NCI-H524 treated with DMSO at 0.1 percent for 48 hours (cell line): ENCODE data around the gene FARSA.
"Not testable (repeated sequence)": the region's sequence is repeated elsewhere in the genome, so short reads cannot be mapped to it uniquely, and the experiment has no call there.

Experiments
- DNase-seq: peaks from one replicate; lab custom pipeline; 2025; lab: John Stamatoyannopoulos, UW

FARSA gene

DNA sequence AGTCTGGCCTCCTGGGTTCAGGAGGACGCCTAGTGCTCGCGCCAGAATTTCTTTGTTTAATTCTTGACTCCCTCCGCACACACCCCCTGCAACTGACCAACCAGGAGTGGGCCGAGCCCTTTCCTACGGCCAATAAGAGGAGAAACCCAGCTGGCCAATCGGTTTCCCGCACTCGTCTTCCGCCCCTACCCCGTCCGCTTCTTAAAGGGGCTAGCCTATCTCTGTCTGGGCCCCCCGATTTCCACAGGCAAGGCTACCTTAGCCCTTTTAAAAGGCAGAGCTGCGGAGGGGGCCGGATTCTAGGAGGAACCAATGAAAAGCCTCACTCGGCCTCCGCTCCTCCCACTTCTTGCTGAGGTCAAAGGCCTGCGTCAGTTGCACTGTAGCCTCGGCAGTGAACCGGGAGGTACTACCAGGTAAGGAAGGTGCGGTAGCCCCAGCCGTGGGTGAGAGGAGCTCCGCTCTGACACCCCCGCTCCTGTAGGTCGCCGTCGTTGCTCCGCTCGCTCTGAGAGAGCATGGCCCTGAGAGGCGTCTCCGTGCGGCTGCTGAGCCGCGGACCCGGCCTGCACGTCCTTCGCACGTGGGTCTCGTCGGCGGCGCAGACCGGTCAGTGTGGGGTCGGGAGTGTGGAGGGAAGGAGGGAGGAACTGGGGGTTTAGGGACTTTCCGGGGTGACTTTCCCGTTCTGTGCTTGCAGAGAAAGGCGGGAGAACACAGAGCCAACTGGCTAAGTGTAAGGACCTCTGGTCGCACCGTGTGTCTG is 42.5 kb downstream of the FARSA start, which contains the start of gene GCDH:
Gene GCDH, plus strand, starts transcription at position 374 of the 766 bp plus-strand sequence. Its CDS starts 145 bp downstream, at position 519.
- DNase-seq: peak; percentile 99

DNA sequence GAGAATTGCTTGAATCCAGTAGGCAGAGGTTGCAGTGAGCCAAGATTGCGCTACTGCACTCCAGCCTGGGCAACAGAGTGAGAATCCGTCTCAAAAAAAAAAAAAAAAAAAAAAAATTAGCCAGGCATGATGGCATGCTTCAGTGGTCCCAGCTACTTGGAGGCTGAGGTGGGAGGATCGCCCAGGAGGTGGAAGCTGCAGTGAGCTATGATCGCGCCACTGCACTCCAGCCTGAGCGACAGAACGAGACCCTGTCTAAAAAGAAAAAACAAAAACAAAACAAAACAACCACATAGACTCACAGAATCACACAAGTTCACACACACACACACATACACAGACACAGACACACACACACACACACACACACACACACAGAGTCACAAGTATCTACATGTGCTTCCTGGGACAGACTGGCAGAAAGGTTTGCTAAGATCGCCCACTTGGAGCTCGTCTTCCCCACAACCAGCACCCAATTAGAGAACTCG is 43.2 kb downstream of the FARSA start:
- not testable (repeated sequence) for DNase-seq

DNA sequence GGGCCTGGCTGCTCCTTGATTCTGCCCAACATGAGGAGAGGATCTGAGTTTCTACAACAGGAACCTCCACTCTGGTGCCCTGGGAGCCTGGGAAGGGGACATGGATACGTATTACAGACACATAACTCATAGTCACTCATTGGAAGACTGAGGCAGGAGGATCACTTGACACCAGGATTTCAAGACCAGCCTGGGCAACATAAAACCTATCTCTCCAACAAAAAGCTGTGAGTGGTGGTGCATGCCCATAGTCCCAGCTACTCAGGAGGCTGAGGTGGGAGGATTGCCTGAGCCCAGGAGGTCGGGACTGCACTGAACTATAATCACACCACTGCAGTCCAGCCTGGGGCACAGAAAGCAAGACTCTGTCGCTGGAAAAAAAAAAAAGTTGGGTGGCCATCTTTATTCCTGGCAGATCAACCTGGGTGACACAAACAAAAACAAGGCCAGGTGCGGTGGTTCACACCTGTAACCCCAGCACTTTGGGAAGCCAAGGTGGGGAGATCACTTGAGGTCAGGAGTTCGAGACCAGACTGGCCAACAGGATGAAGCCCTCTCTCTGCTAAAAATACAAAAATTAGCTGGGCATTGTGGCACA is 45.4 kb downstream of the FARSA start:
- no peak for DNase-seq

DNA sequence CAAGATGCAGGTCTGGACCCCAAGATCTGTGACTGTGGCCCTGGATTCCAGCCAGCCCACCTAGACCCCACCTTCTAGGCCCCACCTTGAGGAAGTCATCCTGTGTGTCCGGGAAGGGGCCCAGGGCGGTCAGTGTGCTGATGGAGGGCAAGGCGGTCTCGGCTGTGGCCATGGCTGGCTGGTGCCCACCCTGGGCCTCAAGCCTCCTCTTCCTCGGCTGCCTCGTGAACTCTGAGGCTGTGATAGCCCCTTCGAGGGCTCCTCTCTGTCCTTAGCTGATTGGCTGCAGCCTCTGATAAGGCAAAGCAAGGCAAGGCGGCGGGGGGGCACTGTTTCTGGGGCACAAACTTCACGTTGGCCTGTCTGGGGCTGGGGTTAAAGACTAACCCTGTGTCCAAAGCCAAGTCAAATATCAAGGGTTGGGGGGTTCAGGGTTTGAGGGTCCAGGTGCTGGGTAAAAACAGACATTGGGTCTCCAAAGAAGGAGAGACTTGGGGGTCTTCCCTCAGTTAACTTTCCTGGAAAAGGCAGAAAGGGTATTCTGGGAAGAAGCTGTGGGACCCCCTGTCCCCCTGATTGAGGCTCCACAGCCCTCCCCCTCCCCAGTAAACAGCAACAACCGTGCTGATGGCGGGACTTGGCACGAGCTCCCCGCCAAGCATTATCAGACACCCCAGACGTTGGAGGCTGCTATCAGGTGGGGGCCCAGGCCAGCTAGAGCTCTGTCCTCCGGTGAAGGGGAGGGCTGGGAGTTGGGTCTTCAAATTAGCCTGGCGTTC is 46.4 kb downstream of the FARSA start, which contains the start of gene KLF1:
Gene KLF1, minus strand, starts transcription at position 233 of the 779 bp plus-strand sequence. Its CDS starts 61 bp downstream, at position 172.
- no peak for DNase-seq

DNA sequence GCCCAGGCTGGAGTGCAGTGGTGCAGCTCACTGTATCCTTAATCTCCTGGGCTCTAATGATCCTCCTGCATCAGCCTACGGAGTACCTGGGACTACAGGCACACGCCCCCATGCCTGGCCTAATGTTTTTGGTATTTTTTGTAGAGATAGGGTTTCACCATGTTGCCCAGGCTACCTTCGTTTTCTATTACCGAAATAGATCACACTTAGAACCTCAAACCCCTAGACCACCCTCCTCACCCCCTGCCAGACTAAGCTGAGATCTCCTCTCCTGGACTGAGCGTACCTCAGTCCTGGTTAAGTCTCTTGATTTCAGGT is 46.9 kb downstream of the FARSA start:
- DNase-seq: no peak

DNA sequence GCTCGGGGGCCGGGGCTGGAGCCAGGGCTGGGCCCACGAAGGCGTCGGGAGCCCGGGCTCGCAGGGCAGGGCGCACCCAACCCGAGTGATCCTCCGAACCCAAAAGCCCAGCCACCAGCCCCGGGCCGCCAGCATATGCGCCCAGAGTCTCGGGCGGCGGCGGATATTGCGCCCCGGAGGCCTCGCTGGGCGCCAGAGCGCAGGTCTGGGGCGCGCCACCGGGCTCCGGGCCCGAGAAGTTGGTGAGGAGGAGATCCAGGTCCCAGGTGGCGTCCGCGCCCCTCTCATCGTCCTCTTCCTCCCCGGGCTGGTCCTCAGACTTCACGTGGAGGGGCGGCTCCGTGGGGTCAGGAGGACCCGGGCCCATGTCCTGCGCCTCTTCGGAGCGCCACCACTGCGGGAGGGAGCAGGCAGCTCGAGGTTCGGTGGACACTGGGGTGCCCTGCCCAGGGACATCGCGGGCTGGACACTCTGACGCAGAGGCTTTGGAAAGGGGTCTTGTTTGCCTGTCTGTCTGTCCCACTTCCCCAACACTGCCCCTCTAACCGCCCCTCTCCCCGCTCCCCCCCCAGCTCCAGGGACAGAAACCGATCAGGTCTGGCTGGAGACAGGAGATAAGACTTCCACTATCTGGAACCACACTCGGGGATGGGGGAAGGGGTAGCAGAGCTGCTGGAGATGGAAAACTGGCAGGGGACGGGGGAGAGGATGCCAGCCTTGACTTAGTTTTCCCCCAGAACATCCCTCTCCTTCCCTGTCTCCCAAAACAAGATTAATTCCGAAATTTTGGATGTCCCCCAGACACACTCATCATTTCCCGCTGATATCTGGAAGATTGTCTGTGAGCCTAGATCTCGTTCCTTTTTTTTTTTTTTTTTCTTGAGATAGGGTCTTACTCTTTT is 47.5 kb downstream of the FARSA start:
- DNase-seq: no peak

DNA sequence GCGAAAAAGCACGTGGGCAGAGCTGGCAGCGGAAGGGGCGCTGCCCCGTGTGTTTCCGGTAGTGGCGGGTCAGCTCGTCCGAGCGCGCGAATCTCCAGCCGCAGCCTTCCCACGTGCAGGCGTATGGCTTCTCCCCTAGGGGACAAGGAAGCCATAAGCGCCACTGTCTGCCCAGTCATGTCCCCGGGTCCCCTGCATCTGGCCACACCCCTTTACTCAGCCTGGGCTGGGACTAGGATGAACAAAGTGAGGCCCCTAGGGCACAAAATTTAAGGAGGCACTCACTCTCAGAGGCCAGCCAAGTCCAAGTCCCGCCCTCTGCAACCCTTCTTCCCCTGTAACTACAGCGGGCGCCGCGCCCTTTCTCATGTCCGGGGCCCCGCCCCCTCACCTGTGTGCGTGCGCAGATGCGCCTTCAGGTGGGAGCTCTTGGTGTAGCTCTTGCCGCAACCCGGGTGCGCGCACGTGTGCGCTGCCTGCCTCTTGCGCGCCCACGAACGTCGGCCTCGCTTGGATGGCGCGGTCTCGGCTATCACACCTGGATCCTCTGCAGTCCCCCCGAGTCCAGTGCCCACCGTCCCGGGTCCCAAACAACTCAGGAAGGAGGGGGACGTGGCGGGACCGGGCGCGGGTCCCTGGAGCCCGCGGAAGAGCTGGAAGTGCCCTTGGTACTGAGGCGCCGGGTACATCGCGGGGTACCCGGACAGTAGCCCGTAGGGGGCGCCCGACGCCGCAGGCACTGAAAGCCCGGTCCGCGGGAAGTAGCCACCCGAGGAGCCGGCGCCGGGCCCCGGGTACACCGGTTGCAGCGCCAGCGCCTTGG is 48.4 kb downstream of the FARSA start:
- DNase-seq: no peak

DNA sequence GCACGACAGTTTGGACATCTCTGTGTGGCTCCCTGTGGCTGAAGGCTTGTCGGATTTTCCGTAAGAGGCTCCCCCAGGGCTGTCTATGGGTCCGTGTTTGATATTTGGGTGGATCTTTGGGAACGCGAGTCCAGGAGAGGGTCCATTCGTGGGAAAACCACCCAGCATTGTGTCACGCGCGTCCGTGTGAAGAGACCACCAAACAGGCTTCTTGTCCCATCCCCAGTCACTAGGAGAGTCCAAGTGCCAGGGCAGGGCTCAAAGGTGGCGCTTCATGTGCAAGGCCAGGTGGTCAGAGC is 48.9 kb downstream of the FARSA start:
- DNase-seq: no peak

DNA sequence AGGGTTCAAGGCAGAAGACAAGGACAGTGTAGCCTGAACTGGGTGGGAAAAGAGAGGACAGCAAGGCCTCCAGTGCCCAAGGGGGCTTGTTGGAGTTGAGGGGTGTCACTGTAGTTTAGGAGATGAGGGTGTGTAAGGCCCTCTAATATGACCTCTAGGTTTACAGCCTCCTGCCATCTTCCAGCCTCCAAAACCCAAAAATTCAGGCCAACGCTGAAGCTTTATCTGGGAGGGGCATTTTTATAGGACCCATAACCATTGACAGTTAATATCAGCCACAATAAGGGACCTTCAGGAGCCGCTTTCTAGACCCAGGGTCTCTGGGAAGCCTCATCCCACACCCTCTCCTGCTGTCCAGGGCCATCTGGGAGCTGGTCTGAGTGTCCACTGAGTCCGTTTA is 49.3 kb downstream of the FARSA start:
- DNase-seq: no peak

DNA sequence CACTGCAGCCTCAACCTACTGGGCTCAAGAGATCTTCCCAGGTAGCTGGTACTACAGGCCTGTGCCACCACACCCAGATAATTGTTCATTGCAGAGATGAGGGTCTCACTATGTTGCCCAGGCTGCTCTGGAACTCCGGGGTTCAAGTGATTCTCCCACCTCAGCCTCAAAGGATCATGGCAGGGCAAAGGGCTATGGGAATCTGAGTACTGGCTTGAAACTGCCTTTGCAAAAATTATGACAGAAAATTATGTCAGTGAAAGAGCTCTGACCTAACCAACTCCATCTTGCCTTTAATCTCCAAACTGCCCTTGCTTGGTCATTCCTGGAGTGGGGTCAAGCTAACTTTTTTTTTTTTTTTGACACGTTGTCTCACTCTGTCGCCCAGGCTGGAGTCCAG is 50.9 kb downstream of the FARSA start:
- DNase-seq: no peak

DNA sequence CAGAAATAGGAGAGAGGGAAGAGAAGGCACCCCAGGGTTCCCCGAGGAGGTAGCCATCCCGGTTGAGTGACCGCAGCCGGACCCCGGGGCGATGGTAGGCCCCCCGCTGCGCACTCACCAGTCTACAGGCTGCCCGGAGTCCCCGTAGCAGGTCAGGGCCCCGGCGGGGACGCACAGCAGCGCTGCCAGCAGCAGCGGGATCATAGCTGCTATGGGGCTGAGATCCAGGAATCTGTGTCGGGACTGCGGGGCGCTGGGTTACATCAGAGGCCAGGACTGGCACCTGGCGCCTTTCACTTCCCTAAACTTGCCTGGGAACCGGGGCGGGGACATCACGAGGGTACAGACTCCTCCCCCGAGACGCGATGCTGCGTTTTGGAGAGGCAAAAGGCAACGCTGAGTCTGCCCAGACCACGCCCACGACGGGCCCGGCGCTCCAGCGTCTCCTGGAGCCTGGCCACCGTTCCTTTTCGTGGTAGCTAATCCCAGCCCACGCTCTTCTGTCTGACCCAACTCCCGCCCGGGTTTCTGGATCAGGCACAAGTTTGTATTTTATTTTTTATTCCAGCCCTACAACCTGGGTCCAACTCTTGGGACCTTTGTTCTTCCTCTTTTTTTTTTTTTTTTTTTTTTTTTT is 52.2 kb downstream of the FARSA start, which contains the start of gene DNASE2:
Gene DNASE2, minus strand, starts transcription at position 278 of the 637 bp plus-strand sequence. Its CDS starts 74 bp downstream, at position 204.
- DNase-seq: peak; percentile 83

DNA sequence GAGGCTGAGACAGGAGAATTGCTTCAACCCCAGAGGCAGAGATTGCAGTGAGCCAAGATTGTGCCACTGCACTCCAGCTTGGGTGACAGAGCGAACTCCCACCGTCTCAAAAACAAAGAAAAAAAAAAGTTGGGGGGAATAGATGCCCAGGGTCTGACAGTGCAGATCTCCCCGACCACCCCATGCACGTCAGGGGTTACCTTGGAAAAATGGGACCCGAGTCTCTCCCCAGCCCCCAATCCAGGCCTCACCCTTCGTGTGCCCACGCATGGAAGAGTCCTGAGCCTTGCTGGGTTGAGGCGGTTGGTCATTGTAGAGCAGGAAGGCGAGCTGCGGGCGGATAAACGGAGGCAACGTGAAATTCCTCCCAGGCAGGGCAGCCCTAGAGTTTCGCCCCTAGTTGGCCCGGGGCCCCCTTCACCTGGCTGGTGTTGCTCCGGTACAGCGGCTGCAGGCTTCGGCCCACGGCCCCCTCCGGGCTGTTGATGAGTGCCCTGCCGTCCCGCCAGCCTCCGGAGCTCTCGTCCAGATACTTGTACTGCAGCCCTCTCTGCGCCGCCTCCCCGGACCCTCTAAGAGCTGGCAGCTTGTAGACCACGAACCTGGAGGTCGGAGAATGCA is 52.9 kb downstream of the FARSA start:
- no peak for DNase-seq

DNA sequence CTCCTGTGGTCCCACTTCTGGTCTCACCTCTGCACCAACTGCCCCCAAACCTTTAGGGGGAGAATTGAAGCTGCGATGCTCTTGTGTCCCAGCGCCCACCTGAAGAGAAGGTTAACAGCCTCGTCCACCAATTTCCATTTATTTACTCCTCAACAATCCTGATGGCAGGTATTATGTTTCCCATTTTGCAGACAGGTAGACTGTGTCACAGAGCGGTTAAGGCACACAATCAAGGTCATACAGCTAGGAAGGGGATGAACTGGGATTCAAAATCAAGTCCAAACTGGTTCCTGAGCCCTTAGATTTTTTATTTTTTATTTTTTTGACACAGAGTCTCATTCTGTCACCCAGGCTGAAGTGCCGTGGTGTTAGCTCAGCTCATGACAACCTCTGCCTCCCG is 58.4 kb downstream of the FARSA start:
- DNase-seq: no peak

DNA sequence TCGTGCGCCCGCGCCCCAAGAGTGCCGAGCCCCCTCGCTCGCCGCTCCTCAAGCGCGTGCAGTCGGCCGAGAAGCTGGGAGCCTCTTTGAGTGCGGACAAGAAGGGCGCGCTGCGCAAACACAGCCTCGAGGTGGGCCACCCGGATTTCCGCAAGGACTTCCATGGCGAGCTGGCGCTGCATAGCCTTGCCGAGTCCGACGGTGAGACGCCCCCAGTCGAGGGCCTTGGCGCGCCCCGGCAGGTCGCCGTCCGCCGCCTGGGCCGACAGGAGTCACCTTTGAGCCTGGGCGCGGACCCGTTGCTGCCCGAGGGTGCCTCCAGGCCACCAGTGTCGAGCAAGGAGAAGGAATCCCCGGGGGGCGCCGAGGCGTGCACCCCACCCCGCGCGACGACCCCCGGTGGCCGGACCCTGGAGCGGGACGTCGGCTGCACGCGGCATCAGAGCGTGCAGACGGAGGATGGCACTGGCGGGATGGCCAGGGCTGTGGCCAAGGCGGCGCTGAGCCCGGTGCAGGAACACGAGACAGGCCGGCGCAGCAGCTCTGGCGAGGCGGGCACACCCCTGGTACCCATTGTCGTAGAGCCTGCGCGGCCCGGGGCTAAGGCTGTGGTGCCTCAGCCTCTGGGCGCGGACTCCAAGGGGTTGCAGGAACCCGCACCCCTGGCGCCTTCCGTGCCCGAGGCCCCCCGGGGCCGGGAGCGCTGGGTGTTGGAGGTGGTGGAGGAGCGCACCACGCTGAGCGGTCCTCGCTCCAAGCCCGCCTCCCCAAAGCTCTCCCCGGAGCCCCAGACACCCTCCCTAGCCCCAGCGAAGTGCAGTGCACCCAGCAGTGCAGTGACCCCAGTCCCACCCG is 59.4 kb downstream of the FARSA start:
- DNase-seq: no peak

DNA sequence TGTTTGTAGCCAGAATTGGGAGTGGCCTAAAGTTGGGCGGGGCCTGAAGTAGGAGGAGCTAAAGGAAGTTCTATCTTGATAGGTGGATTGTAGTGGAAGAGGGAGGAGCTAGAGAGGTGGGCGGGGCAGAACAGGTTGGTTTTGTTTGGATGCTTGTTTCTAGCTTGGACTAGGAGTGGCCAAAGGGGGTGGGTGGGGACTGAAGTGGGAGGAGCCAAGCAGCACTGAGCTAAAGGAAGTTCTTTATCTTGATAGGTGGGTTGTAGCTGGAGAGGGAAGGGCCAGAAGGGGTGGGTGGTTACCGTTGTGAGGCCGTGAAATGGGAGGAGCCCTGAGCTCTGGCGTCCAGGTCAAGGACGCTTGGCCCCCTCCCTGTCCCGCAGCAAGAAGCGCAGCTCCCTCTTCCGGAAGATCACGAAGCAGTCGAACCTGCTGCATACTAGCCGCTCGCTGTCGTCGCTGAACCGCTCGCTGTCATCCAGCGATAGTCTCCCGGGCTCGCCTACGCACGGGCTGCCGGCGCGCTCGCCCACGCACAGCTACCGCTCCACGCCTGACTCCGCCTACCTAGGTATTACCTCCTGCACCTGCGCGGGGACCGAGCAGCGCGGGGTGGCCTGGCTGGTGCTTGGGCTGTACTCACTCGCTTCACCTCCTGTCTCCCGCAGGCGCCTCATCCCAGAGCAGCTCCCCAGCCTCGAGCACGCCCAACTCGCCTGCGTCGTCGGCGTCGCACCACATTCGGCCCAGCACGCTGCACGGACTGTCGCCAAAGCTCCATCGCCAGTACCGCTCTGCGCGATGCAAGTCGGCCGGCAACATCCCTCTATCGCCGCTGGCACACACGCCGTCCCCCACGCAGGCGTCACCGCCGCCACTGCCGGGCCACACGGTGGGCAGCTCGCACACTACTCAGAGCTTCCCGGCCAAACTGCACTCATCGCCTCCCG is 60.3 kb downstream of the FARSA start:
- DNase-seq: no peak
